AG04449 (cell line): Measurements from ENCODE around the gene NBL1.

Source experiments
- CTCF ChIA-PET: fragments of 350-600 bp; formaldehyde crosslinking; extraction: SDS; loops from one replicate; lab custom pipeline; 2021; ENCODE audit warnings: antibody characterized with exemption; lab: Yijun Ruan, JAX
- POLR2A ChIA-PET: fragments of 400-600, 350-600 bp; formaldehyde crosslinking; extraction: SDS; loops from one replicate; lab custom pipeline; 2020; ENCODE audit warnings: antibody characterized with exemption, inconsistent platforms; lab: Yijun Ruan, JAX
- DNase-seq: peaks from one replicate; pipeline ENCODE4 v3.0.0-alpha.2; 2010; ENCODE audit warnings: low read depth, low spot score
- H3K4me3 ChIP-seq: 2 replicates; pipeline ENCODE4 v1.5.1; 2011; ENCODE audit warnings: low read depth, mild to moderate bottlenecking, control low read depth, low read length
- TF ChIP-seq, protein P1 (sequence below): IDR thresholded peaks from one replicate; pipeline ENCODE4 v1.5.1; 2011; ENCODE audit warnings: mild to moderate bottlenecking, moderate library complexity, low read length, control low read depth, inconsistent platforms; ENCODE audit not compliant: insufficient read depth; ENCODE audit errors: missing control alignments

The NBL1 gene

GRCh38 chr1:19658186-19658585 is 14.1 kb downstream of the NBL1 start:
- DNase-seq: no peak
- ChIA-PET CTCF (interaction anchor here (1.0 to 13.4 kb wide), 3 partner anchors 70 to 313 kb away, joined by 4 to 178 read pairs (median 4); no protein-coding TSS in a partner anchor), POLR2A (no interaction called here)
- no peak overlapping the region for H3K4me3 ChIP-seq
- TF ChIP-seq, protein P1, sequence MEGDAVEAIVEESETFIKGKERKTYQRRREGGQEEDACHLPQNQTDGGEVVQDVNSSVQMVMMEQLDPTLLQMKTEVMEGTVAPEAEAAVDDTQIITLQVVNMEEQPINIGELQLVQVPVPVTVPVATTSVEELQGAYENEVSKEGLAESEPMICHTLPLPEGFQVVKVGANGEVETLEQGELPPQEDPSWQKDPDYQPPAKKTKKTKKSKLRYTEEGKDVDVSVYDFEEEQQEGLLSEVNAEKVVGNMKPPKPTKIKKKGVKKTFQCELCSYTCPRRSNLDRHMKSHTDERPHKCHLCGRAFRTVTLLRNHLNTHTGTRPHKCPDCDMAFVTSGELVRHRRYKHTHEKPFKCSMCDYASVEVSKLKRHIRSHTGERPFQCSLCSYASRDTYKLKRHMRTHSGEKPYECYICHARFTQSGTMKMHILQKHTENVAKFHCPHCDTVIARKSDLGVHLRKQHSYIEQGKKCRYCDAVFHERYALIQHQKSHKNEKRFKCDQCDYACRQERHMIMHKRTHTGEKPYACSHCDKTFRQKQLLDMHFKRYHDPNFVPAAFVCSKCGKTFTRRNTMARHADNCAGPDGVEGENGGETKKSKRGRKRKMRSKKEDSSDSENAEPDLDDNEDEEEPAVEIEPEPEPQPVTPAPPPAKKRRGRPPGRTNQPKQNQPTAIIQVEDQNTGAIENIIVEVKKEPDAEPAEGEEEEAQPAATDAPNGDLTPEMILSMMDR: no peak

DNA sequence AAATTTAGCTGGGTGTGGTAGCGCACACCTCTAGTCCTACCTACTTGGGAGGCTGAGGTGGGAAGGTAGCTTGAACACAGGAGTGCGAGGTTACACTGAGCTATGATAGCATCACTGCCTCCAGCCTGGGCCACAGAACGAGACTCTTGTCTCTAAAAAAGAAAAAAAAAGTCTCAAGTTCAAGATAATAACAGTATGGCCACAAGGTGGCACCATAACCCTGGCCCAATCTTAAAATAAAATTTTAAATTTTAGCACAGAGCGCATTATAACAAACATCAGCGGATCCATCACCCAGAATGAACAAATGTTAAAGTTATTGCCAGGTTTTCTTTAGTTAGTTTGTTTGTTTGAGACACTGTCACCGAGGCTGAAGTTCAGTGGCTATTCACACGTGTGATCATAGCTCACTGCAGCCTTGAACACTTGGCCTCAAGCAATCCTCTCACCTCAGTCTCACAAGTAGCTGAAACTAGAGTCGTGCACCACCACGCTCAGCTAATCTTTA is 17.7 kb downstream of the NBL1 start:
- ChIA-PET CTCF (interaction anchor here (0.6 to 6.0 kb wide), 57 partner anchors 8 to 492 kb away, joined by 3 to 252 read pairs (median 4); partner anchors contain the start of genes EMC1, MRTO4, NBL1 and OTUD3), POLR2A (no interaction called here)
- H3K4me3 ChIP-seq: no peak overlapping the region
- no peak for DNase-seq
- TF ChIP-seq, protein P1: peak; percentile 34

- CTCF ChIA-PET: interaction anchor here (0.6 to 6.0 kb wide), 48 partner anchors 9 to 422 kb away, joined by 3 to 252 read pairs (median 4); partner anchors contain the start of genes EMC1, MRTO4, NBL1 and OTUD3
- POLR2A ChIA-PET: no interaction called here
- no peak for DNase-seq
- H3K4me3 ChIP-seq: no peak overlapping the region
- TF ChIP-seq, protein P1: no peak
Observed at GRCh38 chr1:19662313-19662712, 18.2 kb downstream of the NBL1 start.

- TF ChIP-seq, protein P1: no peak
- no peak for DNase-seq
- ChIA-PET CTCF (interaction anchor here (1.2 to 6.0 kb wide), 7 partner anchors 10 to 217 kb away, joined by 3 to 252 read pairs (median 15); partner anchors contain the start of gene OTUD3), POLR2A (no interaction called here)
- peak within 1 kb of the TSS; percentile 43 for H3K4me3 ChIP-seq
Observed at GRCh38 chr1:19664453-19665185, 20.5 kb downstream of the NBL1 start, which contains the start of gene HTR6. Gene HTR6 (plus strand): TSS chr1:19664875. CDS start chr1:19665754, 879 bp downstream.

GRCh38 chr1:19665186-19665495 is 21.0 kb downstream of the NBL1 start:
- TF ChIP-seq, protein P1: no peak
- no peak overlapping the region for H3K4me3 ChIP-seq
- DNase-seq: no peak
- ChIA-PET CTCF (interaction anchor here (1.2 to 3.5 kb wide), 2 partner anchors 27 to 50 kb away, joined by 3 to 15 read pairs; no protein-coding TSS in a partner anchor), POLR2A (no interaction called here)
